Measurements from ENCODE around the gene NPLOC4.

NPLOC4 gene

DNA sequence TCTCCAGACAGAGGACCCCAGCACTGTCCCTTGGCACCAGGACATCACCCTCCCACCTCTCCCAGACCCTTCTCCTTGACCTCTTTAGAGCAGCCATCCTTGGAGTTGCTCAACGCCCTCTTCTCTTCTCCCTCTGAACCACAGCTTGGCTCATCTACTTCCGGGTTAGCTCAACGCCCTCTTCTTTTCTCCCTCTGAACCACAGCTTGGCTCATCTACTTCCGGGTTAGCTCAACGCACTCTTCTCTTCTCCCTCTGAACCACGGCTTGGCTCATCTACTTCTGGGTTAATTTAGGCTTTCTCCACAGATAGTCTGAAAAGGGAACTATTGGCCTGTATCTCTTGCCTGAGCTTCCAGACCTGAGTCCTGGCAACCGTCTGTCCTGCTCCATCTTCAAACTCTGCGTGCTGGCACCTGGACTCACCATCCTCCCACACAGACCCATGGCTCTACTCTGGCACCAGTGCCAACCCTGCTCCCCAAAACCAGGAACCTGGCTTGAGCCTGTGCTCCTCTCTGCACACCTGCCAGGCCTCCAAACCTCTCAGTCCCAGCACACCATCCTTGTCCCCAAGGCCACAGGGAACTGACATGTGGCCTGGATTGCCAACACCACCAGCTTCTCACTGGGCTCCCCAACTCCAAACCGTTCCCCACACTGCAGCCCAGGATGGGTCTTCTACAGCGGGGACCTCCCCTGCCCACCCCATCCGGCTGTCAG lies 59.5 kb downstream of the NPLOC4 start:
- no peaks in the 10 kb centered on the region for H3K36me3 ChIP-seq (ENCODE audit: control insufficient read depth, insufficient read depth, low read length)
- no peak overlapping the region for H3K27ac ChIP-seq
- no peak overlapping the region for H3K9ac ChIP-seq
- H3K4me2 ChIP-seq (ENCODE audit: low read length): no peak overlapping the region
- TF ChIP-seq, protein P1, sequence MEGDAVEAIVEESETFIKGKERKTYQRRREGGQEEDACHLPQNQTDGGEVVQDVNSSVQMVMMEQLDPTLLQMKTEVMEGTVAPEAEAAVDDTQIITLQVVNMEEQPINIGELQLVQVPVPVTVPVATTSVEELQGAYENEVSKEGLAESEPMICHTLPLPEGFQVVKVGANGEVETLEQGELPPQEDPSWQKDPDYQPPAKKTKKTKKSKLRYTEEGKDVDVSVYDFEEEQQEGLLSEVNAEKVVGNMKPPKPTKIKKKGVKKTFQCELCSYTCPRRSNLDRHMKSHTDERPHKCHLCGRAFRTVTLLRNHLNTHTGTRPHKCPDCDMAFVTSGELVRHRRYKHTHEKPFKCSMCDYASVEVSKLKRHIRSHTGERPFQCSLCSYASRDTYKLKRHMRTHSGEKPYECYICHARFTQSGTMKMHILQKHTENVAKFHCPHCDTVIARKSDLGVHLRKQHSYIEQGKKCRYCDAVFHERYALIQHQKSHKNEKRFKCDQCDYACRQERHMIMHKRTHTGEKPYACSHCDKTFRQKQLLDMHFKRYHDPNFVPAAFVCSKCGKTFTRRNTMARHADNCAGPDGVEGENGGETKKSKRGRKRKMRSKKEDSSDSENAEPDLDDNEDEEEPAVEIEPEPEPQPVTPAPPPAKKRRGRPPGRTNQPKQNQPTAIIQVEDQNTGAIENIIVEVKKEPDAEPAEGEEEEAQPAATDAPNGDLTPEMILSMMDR (IDR thresholded peaks at IDR 0.05): no peak
- peaks cover 53% of the 10 kb centered on the region for H3K79me2 ChIP-seq
- no peaks in the 10 kb centered on the region for H3K27me3 ChIP-seq (ENCODE audit: control insufficient read depth, insufficient read depth, low read length)
- no peak overlapping the region for H3K4me3 ChIP-seq (ENCODE audit: low read depth, low read length)
- H2AFZ ChIP-seq: no peak overlapping the region
- H3K4me1 ChIP-seq: no peaks in the 10 kb centered on the region
- H3K9me3 ChIP-seq (ENCODE audit: control insufficient read depth, low read length): no peaks in the 10 kb centered on the region

- no peak overlapping the region for H2AFZ ChIP-seq
- H3K4me2 ChIP-seq (ENCODE audit: low read length): no peak overlapping the region
- H3K79me2 ChIP-seq: peaks cover 46% of the 10 kb centered on the region
- no peaks in the 10 kb centered on the region for H3K4me1 ChIP-seq
- no peaks in the 10 kb centered on the region for H3K27me3 ChIP-seq (ENCODE audit: control insufficient read depth, insufficient read depth, low read length)
- TF ChIP-seq, protein P1 (IDR thresholded peaks at IDR 0.05): no peak
- no peaks in the 10 kb centered on the region for H3K9me3 ChIP-seq (ENCODE audit: control insufficient read depth, low read length)
- H3K36me3 ChIP-seq (ENCODE audit: control insufficient read depth, insufficient read depth, low read length): no peaks in the 10 kb centered on the region
- no peak overlapping the region for H3K9ac ChIP-seq
- no peak overlapping the region for H3K4me3 ChIP-seq (ENCODE audit: low read depth, low read length)
- H3K27ac ChIP-seq: no peak overlapping the region
Measured at GRCh38 chr17:81576621-81577277, 60.2 kb downstream of the NPLOC4 start.

GRCh38 chr17:81575836-81576235 lies 61.1 kb downstream of the NPLOC4 start:
- no peak overlapping the region for H3K4me3 ChIP-seq (ENCODE audit: low read depth, low read length)
- TF ChIP-seq, protein P1 (IDR thresholded peaks at IDR 0.05): no peak
- no peak overlapping the region for H2AFZ ChIP-seq
- no peaks in the 10 kb centered on the region for H3K27me3 ChIP-seq (ENCODE audit: control insufficient read depth, insufficient read depth, low read length)
- no peaks in the 10 kb centered on the region for H3K36me3 ChIP-seq (ENCODE audit: control insufficient read depth, insufficient read depth, low read length)
- H3K4me2 ChIP-seq (ENCODE audit: low read length): no peak overlapping the region
- H3K79me2 ChIP-seq: peaks cover 39% of the 10 kb centered on the region
- no peak overlapping the region for H3K27ac ChIP-seq
- H3K9me3 ChIP-seq (ENCODE audit: control insufficient read depth, low read length): no peaks in the 10 kb centered on the region
- no peaks in the 10 kb centered on the region for H3K4me1 ChIP-seq
- H3K9ac ChIP-seq: no peak overlapping the region

DNA sequence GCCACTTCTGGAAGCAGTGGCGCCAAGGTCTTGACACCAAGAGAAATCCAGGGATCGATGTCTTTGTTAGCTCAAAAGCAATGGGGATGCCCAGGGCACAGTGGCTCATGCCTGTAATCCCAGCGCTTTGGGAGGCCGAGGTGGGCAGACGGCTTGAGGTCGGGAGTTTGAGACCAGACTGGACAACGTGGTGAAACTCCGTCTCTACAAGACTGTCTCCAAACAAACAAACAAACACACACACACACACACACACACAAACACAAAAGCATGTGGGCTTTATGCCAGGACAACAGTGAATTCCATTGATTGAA lies 62.3 kb downstream of the NPLOC4 start:
- no peak overlapping the region for H3K27ac ChIP-seq
- no peak overlapping the region for H3K4me3 ChIP-seq (ENCODE audit: low read depth, low read length)
- no peak overlapping the region for H3K9ac ChIP-seq
- peaks cover 29% of the 10 kb centered on the region for H3K79me2 ChIP-seq
- H2AFZ ChIP-seq: no peak overlapping the region
- TF ChIP-seq, protein P1 (IDR thresholded peaks at IDR 0.05): no peak
- no peaks in the 10 kb centered on the region for H3K36me3 ChIP-seq (ENCODE audit: control insufficient read depth, insufficient read depth, low read length)
- H3K4me2 ChIP-seq (ENCODE audit: low read length): no peak overlapping the region
- H3K27me3 ChIP-seq (ENCODE audit: control insufficient read depth, insufficient read depth, low read length): no peaks in the 10 kb centered on the region
- no peaks in the 10 kb centered on the region for H3K9me3 ChIP-seq (ENCODE audit: control insufficient read depth, low read length)
- no peaks in the 10 kb centered on the region for H3K4me1 ChIP-seq
